PC-3 (cell line): Measurements from ENCODE around the gene TRAPPC2. TPM values are rescaled to one million over a fixed set of nuclear protein-coding genes. Genes with fewer than 3 reads are reported as not detected.

ENCODE experiments used
- ATAC-seq: fragments of 200-7000 bp; cut with Tn5 transposase; 2 replicates; pipeline ENCODE4 v1.9.1; 2020; ENCODE audit warnings: mild to moderate bottlenecking, moderate library complexity
- BruUV-seq: library from RNA; stranded (reverse); fragments of 400-500 nt; replicated peaks from 2 replicates; lab custom pipeline; 2021; lab: Mats Ljungman, UMichigan
- CTCF ChIA-PET: fragments of 300-600 bp; sonication (Branson Sonifier 250); formaldehyde crosslinking; loops from one replicate; lab custom pipeline; 2022; ENCODE audit warnings: antibody characterized with exemption; lab: Charles Lee
- POLR2A ChIA-PET: fragments of 300-600 bp; sonication (Branson Sonifier 250); formaldehyde crosslinking; loops from one replicate; lab custom pipeline; 2022; ENCODE audit warnings: antibody characterized with exemption; ENCODE audit not compliant: unreplicated experiment; lab: Charles Lee
- DNase-seq: peaks from one replicate; pipeline ENCODE4 v3.0.0-alpha.2; 2015
- H2AFZ ChIP-seq: fragments of 300-600 bp; sonication (generic); 2 replicates; pipeline ENCODE4 v1.6.0; 2016; ENCODE audit warnings: antibody characterized with exemption, low read length
- H3F3A ChIP-seq: fragments of 300-600 bp; sonication (generic); one replicate; pipeline ENCODE4 v1.6.0; 2017; ENCODE audit warnings: antibody characterized with exemption, low read length, control low read depth, mild to moderate bottlenecking; ENCODE audit not compliant: unreplicated experiment
- H3K27ac ChIP-seq: fragments of 300-600 bp; sonication (generic); 2 replicates; pipeline ENCODE4 v1.5.1; 2016; ENCODE audit warnings: mild to moderate bottlenecking, low read length
- H3K27me3 ChIP-seq: fragments of 300-600 bp; sonication (generic); 2 replicates; pipeline ENCODE4 v1.6.1; 2016; ENCODE audit warnings: low read length, mixed read lengths
- H3K36me3 ChIP-seq: fragments of 300-600 bp; sonication (generic); 2 replicates; pipeline ENCODE4 v1.6.1; 2016; ENCODE audit warnings: low read depth, mixed run types, low read length, mixed read lengths
- H3K4me1 ChIP-seq: fragments of 300-600 bp; sonication (generic); 2 replicates; pipeline ENCODE4 v1.5.1; 2016; ENCODE audit warnings: low read length; ENCODE audit not compliant: insufficient read depth
- H3K4me2 ChIP-seq: fragments of 300-600 bp; sonication (generic); 2 replicates; pipeline ENCODE4 v1.6.0; 2016; ENCODE audit warnings: low read length
- H3K4me3 ChIP-seq: fragments of 300-600 bp; sonication (generic); 2 replicates; pipeline ENCODE4 v1.5.1; 2016; ENCODE audit warnings: mild to moderate bottlenecking, low read length, mixed read lengths
- H3K79me2 ChIP-seq: fragments of 300-600 bp; sonication (generic); 2 replicates; pipeline ENCODE4 v1.6.1; 2017; ENCODE audit warnings: low read length, mixed read lengths
- H3K9ac ChIP-seq: fragments of 300-600 bp; sonication (generic); 2 replicates; pipeline ENCODE4 v1.6.0; 2016; ENCODE audit warnings: mild to moderate bottlenecking, low read length
- H3K9me2 ChIP-seq: fragments of 300-600 bp; sonication (generic); replicated peaks from 2 replicates; pipeline ENCODE4 v1.6.1; 2016; ENCODE audit warnings: mixed run types, low read length, mixed read lengths
- H3K9me3 ChIP-seq: fragments of 300-600 bp; sonication (generic); 2 replicates; pipeline ENCODE4 v1.6.1; 2016; ENCODE audit warnings: low read length, mixed read lengths
- H4K20me1 ChIP-seq: fragments of 300-600 bp; sonication (generic); 2 replicates; pipeline ENCODE4 v1.6.1; 2016; ENCODE audit warnings: low read length, mixed read lengths
- CTCF ChIP-seq: fragments of 300-600 bp; sonication (generic); conservative IDR thresholded peaks from 2 replicates; pipeline ENCODE4 v1.5.1; 2017; ENCODE audit warnings: antibody characterized with exemption, low read depth, mild to moderate bottlenecking, low read length
- EZH2 ChIP-seq: fragments of 300-600 bp; sonication (generic); IDR thresholded peaks from one replicate; pipeline ENCODE4 v1.6.1; 2017; ENCODE audit warnings: antibody characterized with exemption, mild to moderate bottlenecking, low read length; ENCODE audit not compliant: unreplicated experiment
- EZH2phosphoT487 ChIP-seq: fragments of 300-600 bp; sonication (generic); IDR thresholded peaks from 2 replicates; pipeline ENCODE4 v1.6.1; 2018; ENCODE audit warnings: mild to moderate bottlenecking, antibody characterized with exemption, low read length, borderline replicate concordance
- intact Hi-C: fragments of 100-400 bp; cut with micrococcal nuclease; formaldehyde crosslinking; loops from 2 replicates; pipeline ENCODE4 v1.9.0; 2023
- total RNA-seq: library from RNA; depleted of rRNA; stranded (reverse); fragments of >200 nt; gene quantifications from 2 replicates; pipeline ENCODE4 v1.2.3, GENCODE V29; 2014

Gene TRAPPC2
- total RNA-seq, 1 experiment from 2014 or later = 7.9 TPM

DNA sequence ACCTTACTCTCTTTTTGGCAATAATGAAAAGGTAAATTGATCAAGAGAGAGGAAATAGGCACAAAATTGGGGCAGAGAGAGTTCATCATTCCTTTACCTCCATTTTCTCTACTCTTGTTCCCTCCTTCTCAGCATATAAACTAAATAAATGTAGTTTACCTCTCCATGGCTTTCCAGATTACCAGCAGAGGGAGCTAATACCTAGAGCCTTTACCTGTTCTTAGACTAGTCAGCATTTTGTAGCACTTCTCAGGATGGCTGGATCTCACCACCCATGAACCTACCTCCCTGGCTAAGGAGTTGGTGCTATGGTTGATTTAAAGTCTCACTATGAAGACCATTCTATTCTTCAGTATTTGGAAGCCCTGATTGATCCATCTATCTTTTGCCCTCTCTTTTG, 15.8 kb upstream of the TRAPPC2 start:
- intact Hi-C loops = loop anchor here (1.0 to 10.0 kb wide), 4 partner anchors 92 to 282 kb away; no protein-coding TSS in a partner anchor
- H3K27me3 ChIP-seq = no peaks in the 10 kb centered on the region
- peak; percentile 78 for DNase-seq
- peak overlapping the region; percentile 74; the same call in 1 of the 2 replicates for H3K9ac ChIP-seq
- CTCF ChIA-PET = no interaction called here
- no TSS peak for BruUV-seq
- peaks cover 26% of the 10 kb centered on the region for H3K36me3 ChIP-seq
- TF ChIP-seq EZH2 (no peak), CTCF (peak; percentile 73), EZH2phosphoT487 (no peak)
- peak; percentile 71 for ATAC-seq
- no peaks in the 10 kb centered on the region for H3F3A ChIP-seq
- POLR2A ChIA-PET = no interaction called here
- no peaks in the 10 kb centered on the region for H3K9me2 ChIP-seq
- H3K79me2 ChIP-seq = peaks cover 7% of the 10 kb centered on the region; the same call in 1 of the 2 replicates
- no peak overlapping the region for H2AFZ ChIP-seq
- no peak overlapping the region for H3K4me2 ChIP-seq
- no peak overlapping the region for H3K4me3 ChIP-seq
- H3K27ac ChIP-seq = 0 out of 2 replicates have a peak overlapping the region, but pooled peaks have one; percentile 98
- peaks cover 26% of the 10 kb centered on the region for H3K4me1 ChIP-seq
- no peaks in the 10 kb centered on the region for H3K9me3 ChIP-seq
- H4K20me1 ChIP-seq = no peaks in the 10 kb centered on the region

DNA sequence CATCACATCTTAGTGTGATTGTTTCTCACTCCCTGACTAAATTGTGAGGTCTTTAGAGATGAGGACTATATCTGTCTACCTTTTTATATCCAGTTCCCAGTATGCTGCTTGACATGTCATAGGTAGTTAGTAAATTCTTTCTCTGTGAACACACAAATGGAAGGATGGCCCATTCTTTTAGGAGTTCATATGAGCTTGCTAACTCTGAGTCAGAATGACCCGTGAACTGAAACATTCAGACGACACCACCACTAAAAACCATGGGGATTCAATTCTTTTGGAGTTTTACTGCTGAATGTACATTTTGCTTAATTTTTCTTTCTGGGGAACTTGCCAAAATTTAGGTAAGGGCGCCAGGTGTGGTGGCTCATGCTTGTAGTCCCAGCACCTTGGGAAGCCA, 14.1 kb upstream of the TRAPPC2 start:
- Histone ChIP-seq H3K36me3 (peaks cover 29% of the 10 kb centered on the region), H3K4me3 (no peak overlapping the region), H3K9me3 (no peaks in the 10 kb centered on the region), H3K79me2 (peaks cover 7% of the 10 kb centered on the region; the same call in 1 of the 2 replicates), H3K27ac (peak overlapping the region; percentile 38; the same call in 1 of the 2 replicates), H3K9me2 (no peaks in the 10 kb centered on the region), H3F3A (no peaks in the 10 kb centered on the region), H3K4me1 (peaks cover 26% of the 10 kb centered on the region), H3K4me2 (no peak overlapping the region), H2AFZ (no peak overlapping the region), H3K9ac (no peak overlapping the region), H4K20me1 (no peaks in the 10 kb centered on the region), H3K27me3 (no peaks in the 10 kb centered on the region)
- no TSS peak for BruUV-seq
- POLR2A ChIA-PET = no interaction called here
- no peak for ATAC-seq
- intact Hi-C loops = no loop called here
- CTCF ChIA-PET = interaction anchor here (0.5 kb wide), 1 partner anchor 135 kb away, joined by 4 read pairs; no protein-coding TSS in a partner anchor
- peak; percentile 27 for DNase-seq
- TF ChIP-seq EZH2 (no peak), EZH2phosphoT487 (no peak), CTCF (no peak)

GRCh38 chrX:13747836-13748235, 13.4 kb upstream of the TRAPPC2 start:
- Histone ChIP-seq H3K9me2 (no peaks in the 10 kb centered on the region), H3K27me3 (no peaks in the 10 kb centered on the region), H3K9me3 (no peaks in the 10 kb centered on the region), H3K4me1 (peaks cover 23% of the 10 kb centered on the region), H3K4me3 (no peak overlapping the region), H3K9ac (no peak overlapping the region), H3K36me3 (peaks cover 25% of the 10 kb centered on the region), H3K4me2 (no peak overlapping the region), H3K79me2 (peaks cover 4% of the 10 kb centered on the region; the same call in 1 of the 2 replicates), H2AFZ (no peak overlapping the region), H3K27ac (peak overlapping the region; percentile 38; the same call in 1 of the 2 replicates), H4K20me1 (no peaks in the 10 kb centered on the region), H3F3A (no peaks in the 10 kb centered on the region)
- intact Hi-C loops = no loop called here
- CTCF ChIA-PET = interaction anchor here (0.5 kb wide), 1 partner anchor 136 kb away, joined by 4 read pairs; no protein-coding TSS in a partner anchor
- TF ChIP-seq CTCF (peak; percentile 70), EZH2 (no peak), EZH2phosphoT487 (no peak)
- DNase-seq = peak; percentile 71
- POLR2A ChIA-PET = no interaction called here
- no TSS peak for BruUV-seq
- peak; percentile 69 for ATAC-seq
